ENCODE measurements around the gene RNMT. TPM values are rescaled to one million over a fixed set of nuclear protein-coding genes. Genes with fewer than 3 reads are reported as not detected.

Gene RNMT
- total and polyA plus RNA-seq, 2 donors from 2014 or later, result 16.5 to 32.4 TPM

GRCh38 chr18:13791181-13791580 lies 64.7 kb downstream of the RNMT start:
- Histone ChIP-seq H3K9ac (ENCODE audit: low read length in 3 of 3) (no peak overlapping the region), H3K27ac (ENCODE audit: low read depth in 2 of 2, low read length in 2 of 2) (no peak overlapping the region), H3K36me3 (ENCODE audit: control insufficient read depth in 2 of 3, insufficient read depth in 3 of 3, low read length in 3 of 3) (no peaks in the 10 kb centered on the region), H3K27me3 (ENCODE audit: control insufficient read depth, insufficient read depth, low read length) (no peaks in the 10 kb centered on the region), H3K4me3 (ENCODE audit: low read length in 3 of 3) (no peak overlapping the region), H3K9me3 (ENCODE audit: control insufficient read depth in 2 of 3, insufficient read depth in 1 of 3, low read length in 3 of 3) (no peaks in the 10 kb centered on the region), H3K4me1 (ENCODE audit: control insufficient read depth in 2 of 3, insufficient read depth in 2 of 3, low read depth in 1 of 3, low read length in 3 of 3) (no peaks in the 10 kb centered on the region)
- intact Hi-C loops (cut with DNase I), result no loop called here
- FAIRE-seq, result no peak
- no peak for TF ChIP-seq CTCF (IDR thresholded peaks at IDR 0.05; ENCODE audit: borderline replicate concordance, extremely low read depth, insufficient read depth)
- peak in 1 of 5 donors; percentile 38 for DNase-seq

- Histone ChIP-seq H3K9me3 (ENCODE audit: control insufficient read depth in 2 of 3, insufficient read depth in 1 of 3, low read length in 3 of 3) (no peaks in the 10 kb centered on the region), H3K27ac (ENCODE audit: low read depth in 2 of 2, low read length in 2 of 2) (no peak overlapping the region), H3K27me3 (ENCODE audit: control insufficient read depth, insufficient read depth, low read length) (no peaks in the 10 kb centered on the region), H3K36me3 (ENCODE audit: control insufficient read depth in 2 of 3, insufficient read depth in 3 of 3, low read length in 3 of 3) (no peaks in the 10 kb centered on the region), H3K4me3 (ENCODE audit: low read length in 3 of 3) (no peak overlapping the region), H3K4me1 (ENCODE audit: control insufficient read depth in 2 of 3, insufficient read depth in 2 of 3, low read depth in 1 of 3, low read length in 3 of 3) (no peaks in the 10 kb centered on the region), H3K9ac (ENCODE audit: low read length in 3 of 3) (no peak overlapping the region)
- intact Hi-C loops (cut with DNase I), result no loop called here
- DNase-seq (no peak), FAIRE-seq (no peak)
- no peak for TF ChIP-seq CTCF (IDR thresholded peaks at IDR 0.05; ENCODE audit: borderline replicate concordance, extremely low read depth, insufficient read depth)
Observed at GRCh38 chr18:13793819-13794218, 67.3 kb downstream of the RNMT start.

GRCh38 chr18:13796515-13796914 lies 70.0 kb downstream of the RNMT start:
- FAIRE-seq (no peak), DNase-seq (no peak)
- H3K36me3 ChIP-seq (ENCODE audit: control insufficient read depth in 2 of 3, insufficient read depth in 3 of 3, low read length in 3 of 3), result no peaks in the 10 kb centered on the region

More at GRCh38 chr18:13796515-13796914, 70.0 kb downstream of the RNMT start:
- Histone ChIP-seq H3K27me3 (ENCODE audit: control insufficient read depth, insufficient read depth, low read length) (no peaks in the 10 kb centered on the region), H3K9me3 (ENCODE audit: control insufficient read depth in 2 of 3, insufficient read depth in 1 of 3, low read length in 3 of 3) (no peaks in the 10 kb centered on the region), H3K27ac (ENCODE audit: low read depth in 2 of 2, low read length in 2 of 2) (no peak overlapping the region), H3K9ac (ENCODE audit: low read length in 3 of 3) (no peak overlapping the region), H3K4me1 (ENCODE audit: control insufficient read depth in 2 of 3, insufficient read depth in 2 of 3, low read depth in 1 of 3, low read length in 3 of 3) (peaks cover 0 to 8% (median 0%) of the 10 kb centered on the region in 3 donors), H3K4me3 (ENCODE audit: low read length in 3 of 3) (no peak overlapping the region)
- no peak for TF ChIP-seq CTCF (IDR thresholded peaks at IDR 0.05; ENCODE audit: borderline replicate concordance, extremely low read depth, insufficient read depth)
- intact Hi-C loops (cut with DNase I), result no loop called here
